ENCODE results near the gene CHID1. TPM values are rescaled to one million over a fixed set of nuclear protein-coding genes. Genes with fewer than 3 reads are reported as not detected.

CHID1 gene
- total and polyA plus RNA-seq, 9 of the 15 experiments (the other 6 are each of a cell fraction or from before 2014, with no cell fraction given): 15.1 to 108 (median 39.8) TPM

GRCh38 chr11:819943-820649 is 90.5 kb downstream of the CHID1 start (continued):
- TF ChIP-seq EGR1 (conservative IDR thresholded peaks at IDR 0.05) (peak; percentile 13; the same call in 1 of the 2 replicates), PRPF4 (IDR thresholded peaks at IDR 0.05; ENCODE audit: insufficient read depth, low read depth, low read length, poor library complexity, severe bottlenecking) (no peak), ZFP91 (CRISPR knock-in tag; IDR thresholded peaks at IDR 0.05) (0 out of 2 replicates have a peak, but pooled peaks have one; percentile 31), RAD21 (CRISPR knock-in tag; conservative IDR thresholded peaks at IDR 0.05 in 1 of 2, IDR thresholded peaks at IDR 0.05 in 1 of 2) (no peak), ZNF778 (CRISPR knock-in tag; IDR thresholded peaks at IDR 0.05) (no peak), POLR2B (IDR thresholded peaks at IDR 0.05; ENCODE audit: low read depth, partially characterized antibody) (no peak), MNT (conservative IDR thresholded peaks at IDR 0.05) (peak; percentile 39 to 46; a peak in 2 of 4 replicates), RBM14 (IDR thresholded peaks at IDR 0.05; ENCODE audit: borderline replicate concordance, insufficient read depth, low read depth, low read length) (peak; percentile 55; the same call in 1 of the 2 replicates), ZNF586 (CRISPR knock-in tag; conservative IDR thresholded peaks at IDR 0.05) (no peak), CXXC5 (CRISPR knock-in tag; IDR thresholded peaks at IDR 0.05) (no peak), JUN (IDR thresholded peaks at IDR 0.05; ENCODE audit: borderline replicate concordance, low read depth, low read length) (no peak), JUN (CRISPR knock-in tag; IDR thresholded peaks at IDR 0.05; ENCODE audit: borderline replicate concordance) (peak; percentile 25; the same call in 1 of the 2 replicates), NR3C1 (CRISPR knock-in tag; IDR thresholded peaks at IDR 0.05) (0 out of 2 replicates have a peak, but pooled peaks have one; percentile 45), HNRNPUL1 (IDR thresholded peaks at IDR 0.05; ENCODE audit: low read length) (no peak), ARID3A (IDR thresholded peaks at IDR 0.05; ENCODE audit: borderline replicate concordance, low read depth, low read length) (no peak), SIN3A (IDR thresholded peaks at IDR 0.05; ENCODE audit: borderline replicate concordance in 2 of 2, control insufficient read depth in 1 of 2, low read depth in 2 of 2, low read length in 2 of 2) (0 out of 4 replicates have a peak, but pooled peaks of 1 of the 2 experiments have one; percentile 24), ATF3 (IDR thresholded peaks at IDR 0.05) (no peak), ATF3 (CRISPR knock-in tag; conservative IDR thresholded peaks at IDR 0.05) (no peak), ZNF408 (CRISPR knock-in tag; IDR thresholded peaks at IDR 0.05; ENCODE audit: low read depth) (no peak), PCBP1 (IDR thresholded peaks at IDR 0.05; ENCODE audit: low read depth, low read length, poor library complexity, severe bottlenecking) (peak; percentile 65), KLF10 (CRISPR knock-in tag; IDR thresholded peaks at IDR 0.05) (no peak)
